HUDEP-2 (cell line): ENCODE measurements around the gene SLC17A6.

ENCODE experiments used
- DNase-seq, 76 experiments: peaks; one replicate each; lab custom pipeline; 2025; ENCODE audit not compliant: unreplicated experiment in 76 of 76; lab: John Stamatoyannopoulos, UW

Gene SLC17A6

DNA sequence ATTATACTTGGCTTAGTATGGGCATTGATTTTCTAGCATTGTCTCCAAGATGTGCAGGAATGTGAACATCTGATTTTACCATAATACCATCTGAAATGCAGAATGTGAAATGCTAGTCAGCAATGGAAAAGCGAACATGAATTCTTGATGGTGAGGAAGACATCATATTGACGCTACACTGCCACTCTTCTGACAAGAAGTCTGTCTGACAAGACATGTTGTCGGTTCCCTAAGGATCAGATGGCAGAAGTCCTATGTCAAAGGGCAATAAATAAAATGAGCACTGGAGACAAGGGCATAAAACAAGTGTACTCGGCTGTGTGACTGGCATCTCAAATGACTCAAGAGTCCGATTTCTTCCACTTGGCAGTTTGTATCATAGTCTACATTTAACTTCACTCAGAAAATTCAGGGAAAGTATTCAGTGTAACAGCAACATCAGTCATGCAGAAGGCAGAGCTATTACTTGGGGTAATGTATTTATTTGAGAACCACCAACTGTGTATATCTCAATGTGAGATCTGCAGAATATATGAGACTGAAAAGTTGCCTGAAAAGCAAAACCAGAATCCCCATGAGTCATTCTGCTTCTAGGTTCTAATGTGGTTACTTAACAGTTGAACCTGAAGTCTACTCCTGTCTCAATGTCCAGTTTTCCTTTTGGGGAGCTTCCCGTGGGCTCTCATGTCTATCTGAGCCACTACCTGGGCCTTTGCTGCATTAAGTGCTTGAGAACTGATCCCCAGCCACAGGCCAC, 51.5 kb downstream of the SLC17A6 start:
- no peak for DNase-seq

DNA sequence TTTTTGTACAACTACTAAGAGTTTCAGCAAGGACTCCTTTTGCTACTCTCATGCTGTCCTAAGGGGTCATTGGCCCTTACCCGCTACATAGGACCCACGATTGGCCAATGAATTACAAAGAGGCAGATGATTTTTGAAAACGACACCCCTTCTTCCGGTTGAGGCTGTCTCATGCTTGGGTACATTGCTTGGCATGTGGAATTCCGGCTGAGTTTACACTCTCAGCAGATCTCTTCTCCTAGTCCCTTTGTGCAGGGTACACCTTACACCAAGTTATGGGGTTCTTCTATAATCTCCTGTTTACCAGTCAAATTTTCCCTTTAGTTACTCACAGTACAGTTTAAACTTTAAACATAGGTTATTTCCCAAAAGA, 52.1 kb downstream of the SLC17A6 start:
- no peak for DNase-seq

DNA sequence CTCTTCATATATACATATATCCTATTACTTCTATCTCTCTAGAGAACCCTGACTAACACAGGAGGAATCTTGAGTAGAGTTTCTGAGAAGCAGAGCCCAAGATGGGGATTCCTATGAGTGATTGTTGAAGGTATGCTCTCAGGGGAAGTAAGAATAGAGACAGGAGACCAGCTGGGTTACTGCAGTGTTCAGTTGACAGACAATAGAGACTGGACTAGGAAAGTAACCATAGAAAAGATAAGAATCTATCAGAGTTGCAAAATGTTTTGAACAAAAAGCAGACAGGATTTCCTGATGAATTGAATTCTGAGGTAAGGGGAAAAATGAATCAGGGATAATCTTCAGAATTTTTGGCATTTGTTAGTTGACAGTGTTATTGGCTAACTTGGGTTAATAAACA, 54.4 kb downstream of the SLC17A6 start:
- no peak for DNase-seq

DNA sequence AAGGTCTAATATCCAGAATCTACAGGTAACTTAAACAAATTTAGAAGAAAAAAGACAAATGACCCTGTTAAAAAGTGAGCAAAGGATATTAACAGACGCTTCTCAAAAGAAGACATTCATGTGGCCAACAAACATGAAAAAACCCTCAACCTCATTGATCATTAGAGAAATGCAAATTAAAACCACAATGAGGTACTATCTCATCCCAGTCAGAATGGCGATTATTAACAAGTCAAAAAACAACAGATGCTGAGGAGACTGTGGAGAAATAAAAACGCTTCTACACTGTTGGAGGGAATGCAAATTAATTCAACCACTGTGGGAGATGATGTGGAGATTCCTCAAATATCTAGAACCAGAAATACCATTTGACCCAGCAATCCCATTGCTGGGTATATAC, 67.2 kb downstream of the SLC17A6 start:
- no peak for DNase-seq

DNA sequence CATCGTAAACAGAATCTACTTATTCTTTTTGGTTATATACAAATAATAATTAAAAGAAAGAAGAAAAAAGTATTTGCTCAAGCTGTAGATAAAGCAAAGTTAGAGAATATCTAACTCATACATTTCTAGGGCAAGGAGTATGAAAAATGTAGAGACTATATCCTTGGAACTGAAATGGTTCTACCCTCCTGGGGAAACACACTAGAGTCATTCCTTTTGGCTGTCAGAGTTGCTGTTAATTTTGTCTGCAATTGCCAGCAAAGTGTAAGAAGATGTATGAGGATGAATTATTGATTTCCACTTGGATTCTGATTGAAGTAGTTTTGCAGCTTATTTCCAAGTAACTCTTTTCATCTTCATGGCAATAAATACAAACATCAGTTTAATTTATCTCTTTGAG, 69.1 kb downstream of the SLC17A6 start:
- no peak for DNase-seq

DNA sequence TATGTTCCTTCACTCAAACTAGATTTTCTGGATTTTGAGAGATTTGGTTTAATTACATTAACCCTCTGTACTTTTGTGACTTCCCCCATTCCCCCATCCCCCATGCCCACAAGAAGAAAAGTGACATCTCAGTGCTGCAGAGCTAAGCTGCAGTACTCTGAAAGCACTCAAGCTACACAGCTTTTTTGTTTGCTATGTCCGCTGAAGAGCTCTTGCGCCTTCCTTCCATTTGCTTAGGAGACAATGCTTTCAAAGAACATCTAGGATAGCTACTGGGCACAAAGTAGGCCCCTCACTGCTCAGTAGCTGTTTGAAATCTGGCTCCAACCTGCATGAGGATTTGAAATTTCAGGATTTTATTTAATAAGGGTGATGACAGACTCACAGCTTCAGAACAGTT, 69.7 kb downstream of the SLC17A6 start:
- DNase-seq, result no peak

DNA sequence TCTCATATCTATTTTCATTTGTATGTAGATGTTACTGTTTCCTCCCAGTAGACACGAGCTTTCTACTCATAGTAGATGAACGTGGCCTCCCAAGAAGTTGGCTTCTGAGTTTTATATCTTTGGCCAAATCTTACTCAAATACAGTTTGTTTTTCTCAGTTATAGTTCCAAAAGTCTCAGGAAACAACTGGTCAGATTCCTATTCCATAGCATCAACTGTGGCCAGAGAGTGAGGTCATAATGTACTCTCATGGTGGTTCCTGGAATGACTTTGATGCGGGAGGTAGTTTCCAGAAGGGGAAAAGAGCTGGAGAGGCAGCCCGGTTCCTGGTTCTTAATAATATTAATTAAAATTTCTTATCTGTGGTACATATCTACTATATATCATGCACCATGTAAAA, 77.3 kb downstream of the SLC17A6 start:
- DNase-seq, result no peak

DNA sequence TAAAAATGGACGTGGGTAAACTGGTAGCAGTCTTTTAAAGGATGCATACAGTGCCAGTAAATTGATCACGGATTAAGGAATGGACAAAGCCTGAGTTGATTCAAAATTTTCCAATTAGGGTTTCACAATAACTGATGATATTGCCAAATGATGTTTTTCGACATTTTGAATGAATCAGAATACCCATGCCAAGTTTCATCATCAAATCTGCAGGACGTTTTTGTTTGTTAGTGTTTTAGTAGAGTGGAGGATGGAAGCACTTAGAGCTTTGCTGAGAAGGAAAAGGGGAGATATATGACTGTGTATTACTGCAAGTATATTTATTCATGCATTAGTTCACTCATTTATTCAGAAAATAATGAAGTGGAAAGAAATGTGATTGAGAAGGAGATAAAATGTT, 78.3 kb downstream of the SLC17A6 start:
- DNase-seq, result no peak

DNA sequence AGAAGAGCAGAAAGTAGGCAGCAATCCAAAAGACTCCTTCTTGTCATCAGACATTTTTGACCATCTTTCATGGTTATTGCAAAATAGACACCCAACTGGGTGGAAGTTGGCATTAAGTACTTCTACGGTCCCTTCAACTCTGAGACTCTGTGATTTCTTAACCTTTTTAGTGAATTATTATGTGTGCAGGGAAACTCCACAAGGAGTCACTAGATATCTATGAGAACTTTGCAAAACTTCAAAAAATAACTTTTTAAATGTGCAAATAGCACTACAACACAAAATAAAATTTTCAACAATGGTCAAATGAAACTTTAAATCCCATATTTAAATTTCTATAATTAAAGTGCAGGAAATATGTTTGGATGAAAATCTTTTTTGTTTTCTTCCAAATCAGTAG, 88.7 kb downstream of the SLC17A6 start:
- DNase-seq, result no peak
